Mesenchymal stem cell (in vitro differentiated cells and primary cell): ENCODE data around the gene RASA3.
"Not testable (repeated sequence)": the region's sequence is repeated elsewhere in the genome, so short reads cannot be mapped to it uniquely, and the experiment has no call there.

Experiments used
- DNase-seq: peaks from one replicate; pipeline ENCODE4 v3.0.0-alpha.2; 2013
- H2AFZ ChIP-seq: one replicate; pipeline ENCODE4 v1.6.1; 2013; ENCODE audit warnings: low read depth, mild to moderate bottlenecking, control low read depth, inconsistent platforms, low read length, moderate library complexity
- H2AK5ac ChIP-seq: 2 replicates; pipeline ENCODE4 v1.6.1; 2013; ENCODE audit warnings: low read length, moderate library complexity, mild to moderate bottlenecking, inconsistent platforms; ENCODE audit not compliant: severe bottlenecking
- H2BK120ac ChIP-seq: one replicate; pipeline ENCODE4 v1.6.1; 2013; ENCODE audit warnings: low read depth, mild to moderate bottlenecking, inconsistent platforms, low read length, moderate library complexity
- H2BK12ac ChIP-seq, 2 experiments: one replicate each; pipeline ENCODE4 v1.6.1; 2013; ENCODE audit warnings: inconsistent platforms in 2 of 2, low read length in 2 of 2, mild to moderate bottlenecking in 2 of 2, moderate library complexity in 2 of 2, control low read depth in 1 of 2
- H2BK15ac ChIP-seq: one replicate; pipeline ENCODE4 v1.6.1; 2013; ENCODE audit warnings: mild to moderate bottlenecking, low read depth, inconsistent platforms; ENCODE audit not compliant: poor library complexity, severe bottlenecking
- H2BK5ac ChIP-seq: 2 replicates; pipeline ENCODE4 v1.6.1; 2013; ENCODE audit warnings: low read depth, mild to moderate bottlenecking, low read length, control low read depth, inconsistent platforms; ENCODE audit not compliant: poor library complexity, severe bottlenecking
- H3K14ac ChIP-seq, 2 experiments: one replicate each; pipeline ENCODE4 v1.6.1; 2013; ENCODE audit warnings: inconsistent platforms in 2 of 2, low read length in 2 of 2, control low read depth in 1 of 2, mild to moderate bottlenecking in 1 of 2, moderate library complexity in 1 of 2
- H3K18ac ChIP-seq, 2 experiments: one replicate each; pipeline ENCODE4 v1.6.1; 2013; ENCODE audit warnings: inconsistent platforms in 2 of 2, low read length in 2 of 2, control low read depth in 1 of 2, low read depth in 1 of 2, mild to moderate bottlenecking in 1 of 2
- H3K23ac ChIP-seq, 2 experiments: one replicate each; pipeline ENCODE4 v1.6.1; 2013; ENCODE audit warnings: inconsistent platforms in 2 of 2, low read length in 2 of 2, mild to moderate bottlenecking in 2 of 2, moderate library complexity in 2 of 2, control low read depth in 1 of 2
- H3K27ac ChIP-seq: 2 replicates; pipeline ENCODE4 v1.5.1; 2013; ENCODE audit warnings: mild to moderate bottlenecking, moderate library complexity, low read length, control low read depth, inconsistent platforms; ENCODE audit not compliant: poor library complexity, severe bottlenecking
- H3K27me3 ChIP-seq, 2 experiments: 2 replicates each; pipeline versions ENCODE4 v1.6.1 to v1.7.0; 2013; ENCODE audit warnings: low read length in 2 of 2, mild to moderate bottlenecking in 2 of 2, moderate library complexity in 2 of 2, control low read depth in 1 of 2, inconsistent platforms in 1 of 2; ENCODE audit not compliant: control insufficient read depth in 1 of 2, insufficient read depth in 1 of 2
- H3K36me3 ChIP-seq, 2 experiments: 2 replicates each; pipeline versions ENCODE4 v1.6.1 to v1.7.0; 2013; ENCODE audit warnings: low read length in 2 of 2, control low read depth in 1 of 2, inconsistent platforms in 1 of 2, low read depth in 1 of 2, mild to moderate bottlenecking in 1 of 2; ENCODE audit not compliant: insufficient read depth in 2 of 2, control insufficient read depth in 1 of 2
- H3K4ac ChIP-seq, 2 experiments: one replicate each; pipeline ENCODE4 v1.6.1; 2013; ENCODE audit warnings: inconsistent platforms in 2 of 2, low read length in 2 of 2, mild to moderate bottlenecking in 2 of 2, moderate library complexity in 2 of 2, control low read depth in 1 of 2, low read depth in 1 of 2
- H3K4me1 ChIP-seq: 2 replicates; pipeline ENCODE4 v1.6.1; 2013; ENCODE audit warnings: low read depth, low read length, control low read depth; ENCODE audit not compliant: control insufficient read depth, insufficient read depth
- H3K4me2 ChIP-seq: 2 replicates; pipeline ENCODE4 v1.6.1; 2013; ENCODE audit warnings: low read length, mild to moderate bottlenecking, inconsistent platforms; ENCODE audit not compliant: poor library complexity, severe bottlenecking
- H3K4me3 ChIP-seq, 2 experiments: 2 replicates each; pipeline versions ENCODE4 v1.5.1 to v1.7.0; 2013; ENCODE audit warnings: low read length in 2 of 2, mild to moderate bottlenecking in 2 of 2, control low read depth in 1 of 2, low read depth in 1 of 2; ENCODE audit not compliant: insufficient read depth in 1 of 2
- H3K79me1 ChIP-seq: replicated peaks from 2 replicates; pipeline ENCODE4 v1.6.1; 2013; ENCODE audit warnings: mild to moderate bottlenecking, control low read depth, low read length, inconsistent platforms; ENCODE audit not compliant: poor library complexity, severe bottlenecking
- H3K9ac ChIP-seq: 2 replicates; pipeline ENCODE4 v1.7.0; 2013; ENCODE audit warnings: mild to moderate bottlenecking, low read length, moderate library complexity
- H3K9me3 ChIP-seq: 2 replicates; pipeline ENCODE4 v1.7.0; 2013; ENCODE audit warnings: mild to moderate bottlenecking, low read length; ENCODE audit not compliant: control insufficient read depth
- H4K8ac ChIP-seq: one replicate; pipeline ENCODE4 v1.6.1; 2013; ENCODE audit warnings: inconsistent platforms, mild to moderate bottlenecking, low read length, moderate library complexity
- H4K91ac ChIP-seq: one replicate; pipeline ENCODE4 v1.6.1; 2013; ENCODE audit warnings: mild to moderate bottlenecking, low read length, inconsistent platforms
- WGBS: methylation state at CpG from one replicate; pipeline ENCODE4 v1.1.7; 2013; ENCODE audit warnings: mixed read lengths; 5-methylcytosine and 5-hydroxymethylcytosine counted together

Gene RASA3

GRCh38 chr13:114158869-114159666 lies 26.6 kb upstream of the RASA3 start:
- H3K18ac ChIP-seq, H2BK120ac ChIP-seq, H2BK15ac ChIP-seq, H2AK5ac ChIP-seq, H4K91ac ChIP-seq, H2BK5ac ChIP-seq, H3K9me3 ChIP-seq, H3K14ac ChIP-seq, H4K8ac ChIP-seq, H3K36me3 ChIP-seq, H3K4me2 ChIP-seq, H2BK12ac ChIP-seq, H3K4me3 ChIP-seq, H3K9ac ChIP-seq, H3K27ac ChIP-seq, H3K23ac ChIP-seq, H3K79me1 ChIP-seq, H3K4ac ChIP-seq, H2AFZ ChIP-seq, DNase-seq, H3K4me1 ChIP-seq: not testable (repeated sequence)
- 81% methylated on average over 13 of the region's 13 CpGs for WGBS
- peaks cover 30 to 54% of the 10 kb centered on the region in 2 experiments for H3K27me3 ChIP-seq

DNA sequence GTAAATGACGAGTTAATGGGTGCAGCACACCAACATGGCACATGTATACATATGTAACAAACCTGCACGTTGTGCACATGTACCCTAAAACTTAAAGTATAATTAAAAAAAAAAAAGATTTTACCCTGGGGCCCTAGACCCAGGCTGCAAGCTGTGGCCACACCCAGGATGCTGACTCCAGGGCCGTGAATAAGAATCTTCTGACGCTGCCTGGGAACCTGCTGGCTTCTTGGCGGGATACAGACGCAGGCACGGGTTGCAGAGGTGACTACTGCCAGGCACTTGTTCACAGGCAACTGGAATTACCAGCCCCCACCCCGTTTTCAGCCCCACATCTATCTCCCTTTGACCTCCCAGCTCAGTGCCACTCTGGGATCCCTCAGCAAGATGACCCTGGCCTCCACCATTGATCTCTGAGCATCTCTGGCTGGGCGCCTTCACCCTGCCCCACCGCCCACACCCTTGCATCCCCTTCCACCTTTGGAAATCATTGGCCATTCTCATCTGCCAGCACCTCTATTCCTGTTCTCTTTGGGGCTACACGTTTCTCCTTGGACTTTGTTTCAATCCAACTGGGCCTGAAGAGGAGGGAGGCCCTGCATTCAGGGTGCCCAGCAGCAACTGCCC lies 25.6 kb upstream of the RASA3 start:
- no peak overlapping the region for H2BK120ac ChIP-seq
- 73% methylated on average over 10 of the region's 11 CpGs for WGBS
- no peak for DNase-seq
- H4K8ac ChIP-seq: no peak overlapping the region
- H3K4me1 ChIP-seq: peaks cover 1% of the 10 kb centered on the region
- no peak overlapping the region for H2AFZ ChIP-seq
- no peak overlapping the region for H3K4me3 ChIP-seq
- no peak overlapping the region for H3K4me2 ChIP-seq
- H2BK5ac ChIP-seq: no peak overlapping the region
- H3K27me3 ChIP-seq: peaks cover 29 to 46% of the 10 kb centered on the region in 2 experiments
- no peak overlapping the region for H3K9ac ChIP-seq
- H3K4ac ChIP-seq: no peak overlapping the region
- H3K14ac ChIP-seq: no peak overlapping the region
- no peak overlapping the region for H3K23ac ChIP-seq
- H2AK5ac ChIP-seq: no peak overlapping the region
- H3K9me3 ChIP-seq: no peaks in the 10 kb centered on the region
- H3K36me3 ChIP-seq: no peaks in the 10 kb centered on the region
- H4K91ac ChIP-seq: no peak overlapping the region
- H3K27ac ChIP-seq: no peak overlapping the region
- no peak overlapping the region for H3K18ac ChIP-seq
- no peak overlapping the region for H2BK15ac ChIP-seq
- no peak overlapping the region for H2BK12ac ChIP-seq
- no peaks in the 10 kb centered on the region for H3K79me1 ChIP-seq

- Histone ChIP-seq H3K9me3 (no peaks in the 10 kb centered on the region), H3K27ac (no peak overlapping the region), H3K4me1 (peaks cover 1% of the 10 kb centered on the region), H2BK15ac (no peak overlapping the region), H3K4me3 (no peak overlapping the region), H3K4me2 (no peak overlapping the region), H3K14ac (no peak overlapping the region), H3K18ac (no peak overlapping the region), H3K36me3 (no peaks in the 10 kb centered on the region), H3K4ac (no peak overlapping the region), H2BK5ac (no peak overlapping the region), H3K79me1 (no peaks in the 10 kb centered on the region), H4K91ac (no peak overlapping the region), H2BK120ac (no peak overlapping the region), H2BK12ac (no peak overlapping the region), H3K27me3 (peaks cover 29 to 30% of the 10 kb centered on the region in 2 experiments), H2AK5ac (no peak overlapping the region), H2AFZ (no peak overlapping the region), H3K9ac (peak overlapping the region; percentile 54), H4K8ac (no peak overlapping the region), H3K23ac (no peak overlapping the region)
- 57% methylated on average over 5 of the region's 19 CpGs for WGBS
- DNase-seq: no peak
These were observed 23.8 kb upstream of the RASA3 start for GRCh38 chr13:114155926-114156883.

- H2AFZ ChIP-seq: no peak overlapping the region
- H3K4ac ChIP-seq: no peak overlapping the region
- H4K8ac ChIP-seq: no peak overlapping the region
- no peak overlapping the region for H2AK5ac ChIP-seq
- H3K4me3 ChIP-seq: no peak overlapping the region
- H2BK12ac ChIP-seq: no peak overlapping the region
- no peak overlapping the region for H3K27ac ChIP-seq
- WGBS: no CpG with 5 or more reads among the region's 3 CpGs
- no peaks in the 10 kb centered on the region for H3K9me3 ChIP-seq
- H3K79me1 ChIP-seq: no peaks in the 10 kb centered on the region
- H3K18ac ChIP-seq: no peak overlapping the region
- no peaks in the 10 kb centered on the region for H3K36me3 ChIP-seq
- no peak overlapping the region for H3K14ac ChIP-seq
- peaks cover 1% of the 10 kb centered on the region for H3K4me1 ChIP-seq
- H4K91ac ChIP-seq: no peak overlapping the region
- H2BK120ac ChIP-seq: no peak overlapping the region
- peaks cover 24 to 32% of the 10 kb centered on the region in 2 experiments for H3K27me3 ChIP-seq
- no peak overlapping the region for H2BK5ac ChIP-seq
- no peak overlapping the region for H2BK15ac ChIP-seq
- DNase-seq: no peak
- no peak overlapping the region for H3K4me2 ChIP-seq
- H3K9ac ChIP-seq: no peak overlapping the region
- no peak overlapping the region for H3K23ac ChIP-seq
These were observed 22.9 kb upstream of the RASA3 start for GRCh38 chr13:114155320-114155719.
